Panc1 (cell line): ENCODE results near the gene ZFR2.

Experiments used
- CTCF ChIP-seq: fragments of 450-650 bp; IDR thresholded peaks from 2 replicates; pipeline ENCODE4 v1.5.1; 2017; ENCODE audit warnings: mild to moderate bottlenecking
- POLR2AphosphoS5 ChIP-seq: IDR thresholded peaks from 2 replicates; pipeline ENCODE4 v1.6.1; 2012; ENCODE audit warnings: mild to moderate bottlenecking, low read depth, low read length, moderate library complexity
- REST ChIP-seq, 2 experiments: IDR thresholded peaks; 2 replicates each; pipeline ENCODE4 v1.6.1; 2011 to 2012; ENCODE audit warnings: low read depth in 2 of 2, control low read depth in 1 of 2, low read length in 1 of 2, mild to moderate bottlenecking in 1 of 2, moderate library complexity in 1 of 2; ENCODE audit not compliant: insufficient read depth in 1 of 2
- SIN3A ChIP-seq: IDR thresholded peaks from 2 replicates; pipeline ENCODE4 v1.6.1; 2012; ENCODE audit warnings: low read depth, mild to moderate bottlenecking, low read length, moderate library complexity, borderline replicate concordance; ENCODE audit not compliant: insufficient read depth
- TCF7L2 ChIP-seq: IDR thresholded peaks from 2 replicates; pipeline ENCODE4 v1.6.1; 2011; ENCODE audit warnings: mild to moderate bottlenecking, low read depth, low read length, inconsistent platforms

- TF ChIP-seq POLR2AphosphoS5: no peak
- no peak for TF ChIP-seq CTCF
- no peak for TF ChIP-seq SIN3A
- no peak for TF ChIP-seq TCF7L2
- no peak for TF ChIP-seq REST (IDR thresholded peaks at IDR 0.05; ENCODE audit: insufficient read depth in 1 of 2, low read depth in 2 of 2, low read length in 1 of 2)
Measured at GRCh38 chr19:3830621-3831589, 37.9 kb downstream of the ZFR2 start.
